HG02571 (cell line): ENCODE data around the gene PPARA.

ENCODE experiments used
- ATAC-seq: cut with Tn5 transposase; IDR thresholded peaks from one replicate; pipeline ENCODE4 v1.9.1; 2021; ENCODE audit warnings: mild to moderate bottlenecking, moderate library complexity; ENCODE audit not compliant: unreplicated experiment

PPARA gene

DNA sequence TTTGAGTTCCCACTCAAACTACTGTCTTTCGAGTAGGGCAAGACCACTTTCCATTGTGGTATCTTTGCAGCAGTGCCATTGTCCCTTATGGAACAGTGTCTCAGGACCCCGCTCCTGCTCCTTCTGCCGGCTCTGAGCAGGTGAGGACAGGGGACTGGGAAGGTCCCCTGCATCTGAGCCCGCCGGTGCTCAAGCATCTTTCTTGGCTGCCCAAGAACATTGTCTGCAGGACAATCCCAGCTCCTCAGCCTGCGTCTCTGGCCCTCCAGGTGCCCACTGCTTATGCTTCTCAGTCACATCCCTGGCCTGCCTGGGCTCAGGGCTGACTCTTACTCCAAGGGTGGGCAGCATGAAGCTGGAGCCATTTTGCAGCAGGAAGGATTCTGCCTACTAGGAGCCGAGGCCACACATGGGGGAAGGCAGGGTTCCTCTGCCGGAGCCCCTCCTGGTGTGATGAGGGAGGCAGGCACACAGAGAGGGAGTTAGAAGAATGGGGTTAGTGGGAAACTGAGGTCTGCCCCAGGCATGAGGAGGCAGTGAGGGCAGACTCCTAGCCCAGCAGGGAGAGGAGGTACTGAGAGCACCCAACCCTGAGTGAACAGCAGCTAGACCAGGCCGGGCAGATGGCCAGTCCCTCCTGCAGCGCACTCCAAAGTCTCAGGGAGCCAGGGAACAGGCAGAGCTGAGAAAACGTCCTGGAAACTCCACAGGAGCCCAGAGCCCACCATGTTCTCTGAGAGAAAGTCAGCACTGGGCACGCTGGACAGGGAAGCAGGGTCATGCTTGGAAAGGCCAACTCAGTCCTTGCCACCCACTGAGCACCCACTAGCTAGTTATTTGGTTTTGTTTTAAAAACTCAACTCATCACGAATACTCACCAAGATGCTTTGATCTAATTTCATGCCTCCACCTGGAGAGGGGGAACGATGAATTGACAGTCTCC is 7.5 kb upstream of the PPARA start:
- no peak for ATAC-seq

DNA sequence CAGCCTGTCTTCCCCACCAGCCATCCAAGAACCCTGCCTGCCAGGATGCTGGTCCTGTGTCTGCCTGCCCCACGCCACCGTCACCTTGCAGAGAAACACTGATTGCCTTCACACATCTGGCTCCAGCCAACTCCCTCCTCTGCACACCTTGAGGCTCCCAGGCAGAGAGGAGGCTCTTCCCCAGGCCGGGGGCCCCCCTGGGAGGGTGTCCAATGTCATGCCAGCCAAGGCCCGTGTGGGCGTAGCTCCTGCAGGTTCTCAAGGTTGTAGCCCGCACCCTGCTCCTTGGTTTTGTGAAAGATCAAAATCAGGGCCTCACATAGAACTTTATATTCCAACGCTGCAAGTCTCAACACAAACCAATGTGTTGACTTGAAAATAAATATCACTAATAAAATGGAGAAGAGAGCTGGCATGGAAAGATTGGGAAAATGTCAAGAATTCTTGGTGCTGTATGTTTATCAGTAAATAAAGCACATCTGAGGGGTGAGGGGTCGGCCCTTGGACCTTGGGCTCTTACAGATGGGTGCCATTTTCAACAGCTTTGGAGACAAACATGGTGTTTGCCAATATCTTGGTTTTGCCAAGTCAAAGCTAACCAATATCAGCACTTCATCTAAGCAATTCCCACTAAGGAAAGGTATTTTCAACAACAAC is 6.7 kb upstream of the PPARA start:
- no peak for ATAC-seq

- ATAC-seq = no peak
Measured at GRCh38 chr22:46145361-46145851, 4.9 kb upstream of the PPARA start.

- no peak for ATAC-seq
Measured at GRCh38 chr22:46145896-46146295, 4.4 kb upstream of the PPARA start.

- ATAC-seq = no peak
Measured at GRCh38 chr22:46146329-46146728, 4.0 kb upstream of the PPARA start.

- no peak for ATAC-seq
Measured at GRCh38 chr22:46147061-46147460, 3.3 kb upstream of the PPARA start.

DNA sequence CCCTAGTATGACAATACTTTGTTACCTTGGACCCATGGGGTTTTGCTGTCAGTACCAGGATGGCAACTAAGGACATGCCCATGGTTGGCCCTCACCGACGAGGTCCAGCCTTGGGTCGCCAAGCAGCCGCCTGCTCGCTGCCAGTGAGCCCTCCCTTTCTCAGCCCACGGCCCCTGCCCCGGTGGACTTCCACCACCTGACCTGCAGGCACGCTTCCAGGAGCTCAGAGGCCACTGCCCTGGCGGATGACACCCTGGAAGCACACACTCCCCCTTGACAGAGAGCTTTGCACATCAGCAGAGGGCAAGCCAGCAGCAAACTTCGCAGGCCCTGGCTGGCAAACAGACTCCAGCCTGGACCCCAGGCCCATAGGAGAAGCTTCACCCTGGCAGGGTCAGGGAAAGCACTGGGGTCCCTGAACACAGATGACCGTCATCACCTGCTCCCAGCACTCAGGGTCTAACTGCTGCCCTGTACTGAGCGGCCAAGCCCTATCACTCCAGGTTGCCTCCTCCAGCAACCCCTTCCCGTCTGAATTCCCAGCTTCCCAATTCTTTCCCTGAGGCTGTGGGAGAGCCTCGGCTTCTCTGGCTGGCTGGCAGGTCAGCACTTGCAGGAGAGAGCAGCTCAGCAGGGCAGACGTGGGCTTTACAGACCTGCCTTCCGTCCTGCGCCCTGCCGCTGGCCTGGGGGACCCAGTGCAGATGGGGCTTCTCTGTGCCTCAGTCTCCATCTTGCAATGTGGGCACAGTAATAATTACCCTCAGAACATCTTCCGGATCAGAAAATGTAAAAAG is 2.7 kb upstream of the PPARA start:
- no peak for ATAC-seq

GRCh38 chr22:46148336-46148735 is 2.0 kb upstream of the PPARA start:
- ATAC-seq = no peak

DNA sequence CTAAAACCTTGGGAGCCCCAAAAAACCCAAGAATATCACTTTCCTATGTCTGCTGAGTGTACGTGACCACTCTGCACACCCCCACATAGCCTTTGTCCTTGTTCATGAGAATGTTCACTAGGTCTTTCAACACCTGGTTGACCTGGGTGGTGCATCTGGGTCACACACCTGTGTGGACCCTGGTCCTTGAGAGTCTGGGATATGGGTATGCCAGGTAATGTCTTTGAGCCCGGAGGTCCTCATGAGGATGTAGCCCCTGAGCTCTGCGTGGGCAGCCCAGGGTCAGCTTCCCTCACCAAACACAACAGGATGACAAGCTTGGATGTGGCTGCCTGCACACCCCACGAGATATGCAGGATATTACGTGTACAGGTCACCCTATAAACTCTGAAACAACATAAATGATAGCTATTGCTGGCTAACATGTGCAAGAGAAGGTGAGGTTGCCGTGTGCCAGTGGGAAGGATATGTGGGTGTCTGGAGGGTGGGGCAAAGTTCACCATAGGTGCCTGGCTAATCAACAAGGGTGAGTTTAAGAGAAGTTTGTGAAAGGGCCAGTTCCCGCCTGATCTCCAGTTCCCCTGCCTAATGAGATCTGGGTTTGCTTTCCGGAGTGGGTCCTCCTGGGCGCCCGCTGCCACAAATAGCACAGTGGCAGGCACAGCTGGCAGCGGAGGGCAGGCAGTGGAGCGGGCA is 1.4 kb upstream of the PPARA start:
- ATAC-seq = no peak

GRCh38 chr22:46149512-46150033 is 753 bp upstream of the PPARA start:
- ATAC-seq = no peak

DNA sequence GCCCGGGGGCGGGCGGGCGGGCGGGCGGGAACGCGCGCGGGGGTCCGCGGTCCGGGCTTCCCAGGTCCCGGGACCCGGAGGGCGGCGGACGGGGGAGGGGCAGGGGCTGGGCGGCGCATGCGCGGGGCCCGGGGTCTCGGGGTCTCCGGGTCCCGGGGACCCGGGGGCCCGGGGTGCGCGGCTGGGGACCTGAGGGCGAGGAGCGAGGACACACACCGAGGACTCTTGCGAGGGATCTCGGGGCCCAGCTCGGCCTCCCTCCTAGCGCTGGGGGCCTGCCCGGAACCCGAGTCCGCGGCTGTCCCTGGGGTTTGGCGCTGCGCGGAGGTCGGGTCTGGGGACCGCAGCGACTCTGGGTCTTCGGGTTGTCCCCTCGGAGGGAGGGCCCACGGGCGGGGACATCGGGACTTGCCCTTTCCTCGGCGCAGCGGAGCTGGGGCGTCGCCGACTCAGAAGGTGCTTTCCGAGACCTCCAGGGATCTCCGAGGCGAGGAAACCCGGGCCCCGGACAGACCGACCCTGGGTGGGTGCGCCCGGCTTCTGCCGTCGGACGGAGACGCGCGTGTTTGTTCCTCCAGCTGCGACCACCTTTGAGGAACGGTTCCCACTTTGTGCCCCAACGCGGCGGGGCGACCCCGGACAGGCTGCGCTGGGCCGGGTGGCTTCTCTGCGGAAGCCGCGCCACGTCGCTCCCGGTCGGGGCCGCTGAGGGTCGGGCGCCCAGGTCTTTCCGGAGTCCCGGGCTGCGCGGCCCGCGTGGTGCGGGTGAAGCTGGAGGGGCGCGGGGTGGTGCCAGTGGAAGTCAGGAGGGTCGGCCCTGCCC is 540 bp downstream of the PPARA start:
- peak; percentile 20 for ATAC-seq

GRCh38 chr22:46153930-46154329 is 3.6 kb downstream of the PPARA start:
- no peak for ATAC-seq

DNA sequence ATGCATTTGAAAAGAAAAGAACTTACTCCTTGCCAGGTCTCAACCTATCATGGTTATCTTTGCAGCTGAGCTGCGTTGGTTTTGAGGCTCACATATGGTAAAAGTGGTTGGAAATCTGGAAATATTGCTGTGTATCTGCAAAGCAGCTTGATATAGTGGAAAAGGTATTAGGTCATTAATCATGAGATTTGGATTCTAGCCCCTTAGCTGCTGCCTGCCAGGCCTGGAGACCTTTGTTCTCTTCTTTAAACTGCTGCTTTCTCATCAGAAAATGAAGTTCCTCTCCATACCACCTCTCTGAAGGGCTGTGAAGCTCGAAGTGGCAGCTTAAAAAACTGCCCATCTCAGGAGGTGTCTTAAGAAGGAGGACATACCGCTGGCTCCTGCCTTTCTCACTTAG is 5.7 kb downstream of the PPARA start:
- ATAC-seq = no peak

DNA sequence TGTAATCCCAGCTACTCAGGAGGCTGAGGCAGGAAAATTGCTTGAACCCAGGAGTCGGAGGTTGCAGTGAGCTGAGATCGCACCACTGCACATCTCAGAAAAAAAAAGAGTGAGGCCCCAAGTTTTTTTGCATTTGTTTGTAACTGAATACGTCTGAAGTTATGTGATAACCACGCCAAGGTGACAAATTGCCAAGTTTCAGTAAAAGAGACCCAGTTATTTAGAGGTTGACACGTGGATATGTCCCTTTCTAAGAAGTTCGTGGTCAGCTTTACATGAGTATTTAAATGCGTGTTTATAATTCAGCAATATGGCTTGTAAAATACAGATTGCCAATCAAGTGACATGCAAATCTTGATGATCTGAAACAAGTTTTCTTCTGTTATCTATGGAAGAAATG is 8.0 kb downstream of the PPARA start:
- ATAC-seq = no peak

DNA sequence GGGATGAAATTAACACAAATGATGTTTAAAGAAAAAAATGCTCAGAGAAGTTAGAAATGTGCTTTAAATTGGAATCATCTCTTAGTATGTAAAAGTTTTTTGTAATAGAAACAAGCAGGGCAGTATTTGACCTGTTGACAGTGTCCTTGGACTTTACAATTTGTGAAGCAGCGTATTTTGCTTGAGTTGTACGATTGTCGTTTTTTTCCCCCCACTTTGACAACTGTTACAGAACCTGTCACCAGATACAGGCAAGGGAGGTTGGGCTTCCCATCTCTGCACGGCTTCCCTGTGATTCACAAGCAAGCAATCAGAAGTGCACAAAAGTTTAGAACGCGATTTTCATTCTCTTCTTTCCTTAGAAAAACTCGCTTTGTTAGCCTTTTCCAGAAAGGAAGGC is 8.9 kb downstream of the PPARA start:
- ATAC-seq = no peak

- ATAC-seq = no peak
Measured at GRCh38 chr22:46159777-46160176, 9.5 kb downstream of the PPARA start.

DNA sequence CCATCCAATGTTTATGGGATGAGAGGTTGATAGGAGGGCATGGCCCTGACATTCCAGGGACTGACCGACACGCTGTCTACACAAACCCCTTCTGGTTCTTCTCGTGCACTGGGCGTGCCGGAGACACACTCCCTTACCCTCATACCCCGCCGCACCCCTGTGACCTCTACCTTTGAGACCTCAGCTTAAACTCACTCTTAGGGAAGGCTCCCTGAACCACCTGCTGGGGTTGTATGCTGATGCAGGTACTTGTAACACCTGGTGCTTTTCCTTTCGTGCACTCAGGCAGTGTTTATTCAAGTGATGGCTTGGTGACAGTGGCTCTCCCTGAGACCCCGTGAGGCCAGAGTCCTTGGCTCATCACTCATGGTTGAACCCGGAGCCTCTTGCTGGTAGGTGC is 12.0 kb downstream of the PPARA start:
- no peak for ATAC-seq

DNA sequence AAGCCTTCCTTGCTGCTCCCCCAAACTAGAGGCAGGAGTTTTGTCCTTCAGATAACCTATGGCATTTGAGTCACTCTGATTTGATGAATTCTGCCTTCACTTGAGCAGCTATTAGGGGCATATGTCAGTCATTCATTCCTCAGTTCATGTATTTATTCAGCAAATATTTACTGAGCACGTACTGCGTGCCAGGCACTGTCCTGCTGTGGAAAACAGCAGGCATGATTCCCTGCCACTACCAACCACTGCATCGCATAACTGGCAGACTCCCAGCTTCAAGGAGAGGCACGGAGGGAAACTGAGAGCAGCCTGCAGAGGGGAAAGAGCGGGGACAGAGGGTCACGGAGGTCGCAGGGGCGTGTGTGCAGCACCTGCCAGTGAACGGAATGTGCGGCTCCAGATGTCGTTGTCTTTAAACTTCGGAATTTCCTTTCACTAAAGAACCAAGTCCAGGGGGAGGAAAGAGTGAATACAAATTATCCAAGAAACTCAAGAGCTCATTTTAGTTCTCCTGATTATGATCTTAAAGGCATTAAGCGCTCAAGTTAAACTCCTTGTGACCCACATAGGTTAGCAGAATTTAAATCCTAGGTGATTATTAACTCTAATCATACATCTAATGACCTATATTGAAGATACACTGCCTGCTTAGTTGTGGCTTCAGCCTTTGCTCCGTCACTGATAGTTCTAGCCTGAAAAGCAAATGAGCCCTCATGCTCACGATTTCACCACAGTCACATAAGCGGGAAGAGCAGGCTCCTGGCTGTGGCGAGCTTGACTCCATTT is 12.6 kb downstream of the PPARA start:
- ATAC-seq = no peak

DNA sequence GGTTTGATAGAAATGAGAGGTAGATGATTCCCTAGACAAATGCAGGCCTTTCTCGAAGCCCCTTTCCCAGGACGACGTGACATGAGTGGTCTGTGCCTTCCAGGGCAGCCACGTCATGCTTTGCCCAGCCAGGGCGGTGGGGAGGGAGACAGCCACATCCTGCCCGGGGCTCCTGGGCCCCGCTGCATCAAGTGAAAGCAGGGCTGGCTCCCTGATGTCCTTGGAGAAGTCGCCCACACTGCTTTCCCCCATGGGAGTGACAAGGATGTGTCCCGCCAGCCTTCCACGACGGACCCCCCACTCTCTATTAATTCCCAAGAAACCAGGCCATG is 13.2 kb downstream of the PPARA start:
- ATAC-seq = no peak
